Thyroid gland (tissue), 4 donors: Measurements from ENCODE around the gene MUL1.

Experiments
- POLR2A ChIP-seq, 2 donors: fragments of 450-650 bp; IDR thresholded peaks; one replicate each; pipeline ENCODE4 v1.6.1; 2017; ENCODE audit warnings: antibody characterized with exemption in 2 of 2, mild to moderate bottlenecking in 2 of 2, moderate library complexity in 1 of 2
- TF ChIP-seq, protein P1 (sequence below), 6 experiments: fragments of 200-600 bp in 3 of 6; fragments of 450-650 bp in 3 of 6; sonication (generic) in 3 of 6; IDR thresholded peaks; one replicate each; pipeline ENCODE4 v1.5.1; 2016 to 2019; ENCODE audit warnings: antibody characterized with exemption in 6 of 6, mild to moderate bottlenecking in 2 of 6, inconsistent platforms in 1 of 6, moderate library complexity in 1 of 6

DNA sequence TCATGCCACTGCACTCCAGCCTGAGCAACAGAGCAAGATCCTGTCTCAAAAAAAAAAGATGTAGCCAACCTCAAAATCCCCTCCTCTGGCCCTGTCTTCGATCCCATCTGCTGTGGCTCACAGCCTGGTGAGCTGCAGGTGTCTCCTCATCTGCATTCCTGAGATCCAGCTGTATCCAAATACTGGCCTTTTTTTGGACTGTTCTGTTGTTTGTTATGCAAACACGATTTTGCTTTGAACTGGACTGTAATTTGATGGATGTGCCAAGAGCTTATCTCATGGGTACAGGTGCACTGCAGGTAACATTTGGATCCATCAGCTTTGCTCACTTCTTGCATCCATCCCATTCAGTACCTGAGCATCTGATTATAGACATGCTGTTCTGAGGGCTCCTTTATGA, 30.3 kb upstream of the MUL1 start:
- TF ChIP-seq, protein P1, sequence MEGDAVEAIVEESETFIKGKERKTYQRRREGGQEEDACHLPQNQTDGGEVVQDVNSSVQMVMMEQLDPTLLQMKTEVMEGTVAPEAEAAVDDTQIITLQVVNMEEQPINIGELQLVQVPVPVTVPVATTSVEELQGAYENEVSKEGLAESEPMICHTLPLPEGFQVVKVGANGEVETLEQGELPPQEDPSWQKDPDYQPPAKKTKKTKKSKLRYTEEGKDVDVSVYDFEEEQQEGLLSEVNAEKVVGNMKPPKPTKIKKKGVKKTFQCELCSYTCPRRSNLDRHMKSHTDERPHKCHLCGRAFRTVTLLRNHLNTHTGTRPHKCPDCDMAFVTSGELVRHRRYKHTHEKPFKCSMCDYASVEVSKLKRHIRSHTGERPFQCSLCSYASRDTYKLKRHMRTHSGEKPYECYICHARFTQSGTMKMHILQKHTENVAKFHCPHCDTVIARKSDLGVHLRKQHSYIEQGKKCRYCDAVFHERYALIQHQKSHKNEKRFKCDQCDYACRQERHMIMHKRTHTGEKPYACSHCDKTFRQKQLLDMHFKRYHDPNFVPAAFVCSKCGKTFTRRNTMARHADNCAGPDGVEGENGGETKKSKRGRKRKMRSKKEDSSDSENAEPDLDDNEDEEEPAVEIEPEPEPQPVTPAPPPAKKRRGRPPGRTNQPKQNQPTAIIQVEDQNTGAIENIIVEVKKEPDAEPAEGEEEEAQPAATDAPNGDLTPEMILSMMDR (IDR thresholded peaks at IDR 0.05): no peak
- TF ChIP-seq POLR2A (IDR thresholded peaks at IDR 0.05): no peak
